Hepatocyte (in vitro differentiated cells): ENCODE results near the gene SLAMF7. TPM values are rescaled to one million over a fixed set of nuclear protein-coding genes. Genes with fewer than 3 reads are reported as not detected.

Experiments used
- DNase-seq: peaks from one replicate; pipeline ENCODE4 v3.0.0-alpha.2; 2016; ENCODE audit warnings: low spot score
- H2AFZ ChIP-seq: fragments of 200-600 bp; sonication (generic); 2 replicates; pipeline ENCODE4 v1.6.0; 2016; ENCODE audit warnings: antibody characterized with exemption, mild to moderate bottlenecking
- H3K27ac ChIP-seq: fragments of 200-600 bp; sonication (generic); 2 replicates; pipeline ENCODE4 v1.5.1; 2016; ENCODE audit warnings: mild to moderate bottlenecking
- H3K27me3 ChIP-seq: fragments of 200-600 bp; sonication (generic); 2 replicates; pipeline ENCODE4 v1.6.1; 2016
- H3K36me3 ChIP-seq: fragments of 200-600 bp; sonication (generic); replicated peaks from 2 replicates; pipeline ENCODE4 v1.5.1; 2016; ENCODE audit warnings: low read depth; ENCODE audit not compliant: insufficient read depth
- H3K4me1 ChIP-seq: fragments of 200-600 bp; sonication (generic); 2 replicates; pipeline ENCODE4 v1.5.1; 2016; ENCODE audit warnings: mild to moderate bottlenecking, moderate library complexity; ENCODE audit not compliant: insufficient read depth
- H3K4me2 ChIP-seq: fragments of 200-600 bp; sonication (generic); 2 replicates; pipeline ENCODE4 v1.6.0; 2016
- H3K4me3 ChIP-seq: fragments of 200-600 bp; sonication (generic); 2 replicates; pipeline ENCODE4 v1.5.1; 2016; ENCODE audit warnings: mild to moderate bottlenecking
- H3K79me2 ChIP-seq: fragments of 200-600 bp; sonication (generic); 2 replicates; pipeline ENCODE4 v1.6.0; 2017; ENCODE audit warnings: mild to moderate bottlenecking
- H3K9me2 ChIP-seq: fragments of 200-600 bp; sonication (generic); replicated peaks from 2 replicates; pipeline ENCODE4 v1.6.0; 2017; ENCODE audit warnings: mild to moderate bottlenecking; ENCODE audit not compliant: insufficient read depth
- H3K9me3 ChIP-seq: fragments of 200-600 bp; sonication (generic); 2 replicates; pipeline ENCODE4 v1.5.1; 2016; ENCODE audit warnings: low read depth, mild to moderate bottlenecking
- H4K20me1 ChIP-seq: fragments of 200-600 bp; sonication (generic); 2 replicates; pipeline ENCODE4 v1.6.0; 2016; ENCODE audit warnings: mild to moderate bottlenecking; ENCODE audit not compliant: insufficient read depth, poor library complexity, severe bottlenecking
- CTCF ChIP-seq: fragments of 200-600 bp; sonication (generic); IDR thresholded peaks from 2 replicates; pipeline ENCODE4 v1.5.1; 2016; ENCODE audit warnings: antibody characterized with exemption, mild to moderate bottlenecking; ENCODE audit not compliant: poor library complexity
- EZH2 ChIP-seq: fragments of 200-600 bp; sonication (generic); IDR thresholded peaks from 2 replicates; pipeline ENCODE4 v1.6.1; 2016; ENCODE audit warnings: antibody characterized with exemption, mild to moderate bottlenecking, borderline replicate concordance
- EZH2phosphoT487 ChIP-seq: fragments of 200-600 bp; sonication (generic); IDR thresholded peaks from one replicate; pipeline ENCODE4 v1.6.1; 2018; ENCODE audit warnings: antibody characterized with exemption, mild to moderate bottlenecking, low read depth, moderate library complexity; ENCODE audit not compliant: unreplicated experiment, severe bottlenecking
- WGBS: methylation state at CpG from one replicate; pipeline ENCODE4 v1.1.6; 2016; ENCODE audit warnings: low lambda C conversion rate; ENCODE audit errors: missing lambda C conversion rate; 5-methylcytosine and 5-hydroxymethylcytosine counted together
- polyA plus RNA-seq: library from polyadenylated mRNA; unstranded; fragments of >200 nt; fragmentation: Nextera tagmentation; extraction: Ambion mirVana; gene quantifications from 2 replicates; pipeline ENCODE4 v1.2.1, GENCODE V29; 2016
- total RNA-seq: library from RNA; depleted of rRNA; stranded (reverse); fragments of >200 nt; gene quantifications from 2 replicates; pipeline ENCODE4 v1.2.3, GENCODE V29; 2014

Gene SLAMF7
- total and polyA plus RNA-seq, 2 experiments from 2014 or later, result 0.07 TPM; not detected in 1

DNA sequence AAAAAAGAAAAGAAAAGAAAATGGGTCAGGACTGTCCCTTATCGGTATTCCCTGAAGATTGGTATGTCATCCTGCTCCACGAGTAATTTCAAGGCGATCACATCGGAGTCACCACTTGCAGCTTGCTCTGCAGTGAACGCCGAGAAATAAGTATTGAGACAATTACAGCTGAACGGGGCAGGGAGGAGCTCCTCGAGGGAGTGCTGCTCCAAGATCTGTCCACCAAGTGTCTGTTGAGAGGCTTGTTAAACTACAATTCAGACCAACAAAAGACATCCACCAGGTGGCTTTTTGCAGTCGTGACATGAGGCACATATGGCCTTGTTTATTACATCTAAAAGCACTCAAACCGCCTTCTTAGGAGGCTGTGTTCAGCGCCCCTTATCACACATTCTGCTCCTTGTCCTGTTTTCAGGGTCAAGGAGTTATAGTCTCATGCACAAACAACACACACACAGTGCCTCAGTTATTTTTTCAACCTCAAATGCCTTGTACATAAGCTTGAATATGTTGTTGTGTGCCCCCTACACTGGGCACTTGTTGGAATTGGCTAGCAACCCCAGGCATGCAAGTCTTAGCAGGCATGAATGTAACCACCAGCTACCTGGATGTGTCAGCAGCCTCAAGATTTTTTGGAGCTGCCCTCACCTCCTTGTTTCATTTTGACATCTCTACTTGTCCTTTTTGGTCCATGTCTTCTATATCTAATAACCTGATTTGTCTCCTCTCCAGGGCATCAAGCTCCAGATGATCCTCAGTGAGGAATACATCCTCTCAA lies 14.4 kb upstream of the SLAMF7 start:
- Histone ChIP-seq H3K9me3 (no peaks in the 10 kb centered on the region), H3K4me1 (peaks cover 3% of the 10 kb centered on the region), H3K27ac (no peak overlapping the region), H3K27me3 (no peaks in the 10 kb centered on the region), H3K4me2 (no peak overlapping the region), H2AFZ (no peak overlapping the region), H3K4me3 (no peak overlapping the region), H4K20me1 (no peaks in the 10 kb centered on the region), H3K79me2 (no peaks in the 10 kb centered on the region), H3K36me3 (no peaks in the 10 kb centered on the region), H3K9me2 (no peaks in the 10 kb centered on the region)
- TF ChIP-seq EZH2 (no peak), CTCF (no peak), EZH2phosphoT487 (no peak)
- no peak for DNase-seq
- 63% methylated on average over 11 of the region's 11 CpGs for WGBS

- no peaks in the 10 kb centered on the region for H3K27me3 ChIP-seq
- peaks cover 3% of the 10 kb centered on the region for H3K4me1 ChIP-seq
- peak overlapping the region; percentile 56 for H2AFZ ChIP-seq
- no peaks in the 10 kb centered on the region for H3K36me3 ChIP-seq
- peak overlapping the region; percentile 71 for H3K27ac ChIP-seq
- DNase-seq, result peak; percentile 20
- no peaks in the 10 kb centered on the region for H3K9me3 ChIP-seq
- H3K4me3 ChIP-seq, result no peak overlapping the region
- H4K20me1 ChIP-seq, result no peaks in the 10 kb centered on the region
- no peaks in the 10 kb centered on the region for H3K9me2 ChIP-seq
- H3K79me2 ChIP-seq, result no peaks in the 10 kb centered on the region
- 49% methylated on average over 3 of the region's 3 CpGs for WGBS
- TF ChIP-seq EZH2phosphoT487 (no peak), CTCF (no peak), EZH2 (no peak)
- H3K4me2 ChIP-seq, result peak overlapping the region; percentile 40
Observed at GRCh38 chr1:160726114-160726497, 12.9 kb upstream of the SLAMF7 start.

GRCh38 chr1:160726498-160727315 lies 12.3 kb upstream of the SLAMF7 start:
- no peaks in the 10 kb centered on the region for H3K79me2 ChIP-seq
- no peaks in the 10 kb centered on the region for H3K9me2 ChIP-seq
- H3K36me3 ChIP-seq, result no peaks in the 10 kb centered on the region
- peak overlapping the region; percentile 53 for H3K4me2 ChIP-seq
- peak overlapping the region; percentile 56 for H2AFZ ChIP-seq
- no peaks in the 10 kb centered on the region for H3K27me3 ChIP-seq
- no peak overlapping the region for H3K4me3 ChIP-seq
- no peaks in the 10 kb centered on the region for H3K9me3 ChIP-seq
- peaks cover 3% of the 10 kb centered on the region for H3K4me1 ChIP-seq
- H4K20me1 ChIP-seq, result no peaks in the 10 kb centered on the region
- H3K27ac ChIP-seq, result peak overlapping the region; percentile 71
- peak; percentile 91 for TF ChIP-seq CTCF
- no peak for TF ChIP-seq EZH2
- no peak for TF ChIP-seq EZH2phosphoT487
- WGBS, result 12% methylated on average over 8 of the region's 8 CpGs
- DNase-seq, result peak; percentile 90
